GM23338 (cell line): ENCODE measurements around the gene CIC.

Experiments
- CREB1 ChIP-seq: fragments of 250-450 bp; sonication (Bioruptor Pico); IDR thresholded peaks from 2 replicates; pipeline ENCODE4 v1.5.0; 2020; ENCODE audit warnings: low read depth, mild to moderate bottlenecking, moderate library complexity
- EZH2 ChIP-seq: fragments of 200-600 bp; sonication (generic); IDR thresholded peaks from one replicate; pipeline ENCODE4 v1.8.0; 2017; ENCODE audit warnings: antibody characterized with exemption, mild to moderate bottlenecking, low read depth; ENCODE audit not compliant: unreplicated experiment
- EZH2phosphoT487 ChIP-seq: fragments of 200-600 bp; sonication (generic); IDR thresholded peaks from one replicate; pipeline ENCODE4 v1.8.1; 2018; ENCODE audit warnings: antibody characterized with exemption; ENCODE audit not compliant: unreplicated experiment
- POLR2AphosphoS5 ChIP-seq: IDR thresholded peaks from 2 replicates; pipeline ENCODE4 v1.6.1; 2016; ENCODE audit warnings: antibody characterized with exemption, low read depth
- TF ChIP-seq, protein P1 (sequence below), 2 experiments: fragments of 200-600 bp in 1 of 2; sonication (generic) in 1 of 2; conservative IDR thresholded peaks; 2 replicates each; pipeline versions ENCODE4 v1.5.1 to v1.6.1; 2016 to 2017; ENCODE audit warnings: antibody characterized with exemption in 2 of 2, low read depth in 2 of 2, mild to moderate bottlenecking in 2 of 2, moderate library complexity in 1 of 2
- TF ChIP-seq, protein P2 (sequence below): IDR thresholded peaks from one replicate; pipeline ENCODE4 v1.6.1; 2018; ENCODE audit warnings: antibody characterized with exemption; ENCODE audit not compliant: unreplicated experiment

DNA sequence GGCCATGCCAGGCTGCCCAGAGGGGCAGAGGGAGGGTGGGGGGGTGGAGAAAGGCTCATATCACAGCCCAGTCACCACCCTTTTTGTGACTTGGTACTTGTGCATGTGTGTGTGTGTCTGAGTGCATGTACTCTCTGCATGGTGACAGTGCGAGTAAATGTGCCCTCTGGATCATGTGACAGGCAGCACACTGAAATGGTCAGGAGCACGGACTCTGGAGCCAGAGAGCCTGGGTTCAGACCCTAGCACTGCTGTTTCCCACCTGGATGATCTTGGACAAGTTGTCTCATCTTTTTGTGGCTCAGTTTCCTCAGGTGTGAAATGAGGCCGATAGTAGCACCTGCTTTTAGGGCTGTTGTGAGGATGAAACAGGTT, 2.0 kb downstream of the CIC start:
- TF ChIP-seq EZH2phosphoT487 (no peak), EZH2 (no peak), CREB1 (CRISPR knock-in tag) (no peak), POLR2AphosphoS5 (no peak)
- TF ChIP-seq, protein P1, sequence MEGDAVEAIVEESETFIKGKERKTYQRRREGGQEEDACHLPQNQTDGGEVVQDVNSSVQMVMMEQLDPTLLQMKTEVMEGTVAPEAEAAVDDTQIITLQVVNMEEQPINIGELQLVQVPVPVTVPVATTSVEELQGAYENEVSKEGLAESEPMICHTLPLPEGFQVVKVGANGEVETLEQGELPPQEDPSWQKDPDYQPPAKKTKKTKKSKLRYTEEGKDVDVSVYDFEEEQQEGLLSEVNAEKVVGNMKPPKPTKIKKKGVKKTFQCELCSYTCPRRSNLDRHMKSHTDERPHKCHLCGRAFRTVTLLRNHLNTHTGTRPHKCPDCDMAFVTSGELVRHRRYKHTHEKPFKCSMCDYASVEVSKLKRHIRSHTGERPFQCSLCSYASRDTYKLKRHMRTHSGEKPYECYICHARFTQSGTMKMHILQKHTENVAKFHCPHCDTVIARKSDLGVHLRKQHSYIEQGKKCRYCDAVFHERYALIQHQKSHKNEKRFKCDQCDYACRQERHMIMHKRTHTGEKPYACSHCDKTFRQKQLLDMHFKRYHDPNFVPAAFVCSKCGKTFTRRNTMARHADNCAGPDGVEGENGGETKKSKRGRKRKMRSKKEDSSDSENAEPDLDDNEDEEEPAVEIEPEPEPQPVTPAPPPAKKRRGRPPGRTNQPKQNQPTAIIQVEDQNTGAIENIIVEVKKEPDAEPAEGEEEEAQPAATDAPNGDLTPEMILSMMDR (conservative IDR thresholded peaks at IDR 0.05; ENCODE audit: low read depth in 2 of 2), result no peak
- TF ChIP-seq, protein P2, sequence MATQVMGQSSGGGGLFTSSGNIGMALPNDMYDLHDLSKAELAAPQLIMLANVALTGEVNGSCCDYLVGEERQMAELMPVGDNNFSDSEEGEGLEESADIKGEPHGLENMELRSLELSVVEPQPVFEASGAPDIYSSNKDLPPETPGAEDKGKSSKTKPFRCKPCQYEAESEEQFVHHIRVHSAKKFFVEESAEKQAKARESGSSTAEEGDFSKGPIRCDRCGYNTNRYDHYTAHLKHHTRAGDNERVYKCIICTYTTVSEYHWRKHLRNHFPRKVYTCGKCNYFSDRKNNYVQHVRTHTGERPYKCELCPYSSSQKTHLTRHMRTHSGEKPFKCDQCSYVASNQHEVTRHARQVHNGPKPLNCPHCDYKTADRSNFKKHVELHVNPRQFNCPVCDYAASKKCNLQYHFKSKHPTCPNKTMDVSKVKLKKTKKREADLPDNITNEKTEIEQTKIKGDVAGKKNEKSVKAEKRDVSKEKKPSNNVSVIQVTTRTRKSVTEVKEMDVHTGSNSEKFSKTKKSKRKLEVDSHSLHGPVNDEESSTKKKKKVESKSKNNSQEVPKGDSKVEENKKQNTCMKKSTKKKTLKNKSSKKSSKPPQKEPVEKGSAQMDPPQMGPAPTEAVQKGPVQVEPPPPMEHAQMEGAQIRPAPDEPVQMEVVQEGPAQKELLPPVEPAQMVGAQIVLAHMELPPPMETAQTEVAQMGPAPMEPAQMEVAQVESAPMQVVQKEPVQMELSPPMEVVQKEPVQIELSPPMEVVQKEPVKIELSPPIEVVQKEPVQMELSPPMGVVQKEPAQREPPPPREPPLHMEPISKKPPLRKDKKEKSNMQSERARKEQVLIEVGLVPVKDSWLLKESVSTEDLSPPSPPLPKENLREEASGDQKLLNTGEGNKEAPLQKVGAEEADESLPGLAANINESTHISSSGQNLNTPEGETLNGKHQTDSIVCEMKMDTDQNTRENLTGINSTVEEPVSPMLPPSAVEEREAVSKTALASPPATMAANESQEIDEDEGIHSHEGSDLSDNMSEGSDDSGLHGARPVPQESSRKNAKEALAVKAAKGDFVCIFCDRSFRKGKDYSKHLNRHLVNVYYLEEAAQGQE, result no peak
